Testis (tissue), 2 donors: ENCODE data around the gene FOXK1.

ENCODE experiments used
- CTCF ChIP-seq, 3 experiments: fragments of 450-650 bp in 2 of 3; fragments of 200-600 bp in 1 of 3; sonication (generic) in 1 of 3; IDR thresholded peaks; one replicate each; pipeline ENCODE4 v1.5.1; 2016 to 2019; ENCODE audit warnings: antibody characterized with exemption in 3 of 3, mild to moderate bottlenecking in 2 of 3, moderate library complexity in 1 of 3
- POLR2A ChIP-seq: fragments of 450-650 bp; IDR thresholded peaks from one replicate; pipeline ENCODE4 v1.6.1; 2017; ENCODE audit warnings: antibody characterized with exemption, mild to moderate bottlenecking, moderate library complexity

GRCh38 chr7:4737300-4737699 lies 55.2 kb downstream of the FOXK1 start:
- TF ChIP-seq CTCF (IDR thresholded peaks at IDR 0.05) (no peak), POLR2A (no peak)
